HG03520 (cell line): ENCODE results near the gene SPOCK3.
"Not testable (repeated sequence)": the region's sequence is repeated elsewhere in the genome, so short reads cannot be mapped to it uniquely, and the experiment has no call there.

Source experiments
- ATAC-seq: cut with Tn5 transposase; IDR thresholded peaks from one replicate; pipeline ENCODE4 v1.9.1; 2021; ENCODE audit warnings: mild to moderate bottlenecking, moderate library complexity; ENCODE audit not compliant: unreplicated experiment

SPOCK3 gene

GRCh38 chr4:167234316-167234881 lies at the start of gene SPOCK3:
TSS of gene SPOCK3 (minus strand) at chr4:167234494.
- ATAC-seq, result peak; percentile 27

DNA sequence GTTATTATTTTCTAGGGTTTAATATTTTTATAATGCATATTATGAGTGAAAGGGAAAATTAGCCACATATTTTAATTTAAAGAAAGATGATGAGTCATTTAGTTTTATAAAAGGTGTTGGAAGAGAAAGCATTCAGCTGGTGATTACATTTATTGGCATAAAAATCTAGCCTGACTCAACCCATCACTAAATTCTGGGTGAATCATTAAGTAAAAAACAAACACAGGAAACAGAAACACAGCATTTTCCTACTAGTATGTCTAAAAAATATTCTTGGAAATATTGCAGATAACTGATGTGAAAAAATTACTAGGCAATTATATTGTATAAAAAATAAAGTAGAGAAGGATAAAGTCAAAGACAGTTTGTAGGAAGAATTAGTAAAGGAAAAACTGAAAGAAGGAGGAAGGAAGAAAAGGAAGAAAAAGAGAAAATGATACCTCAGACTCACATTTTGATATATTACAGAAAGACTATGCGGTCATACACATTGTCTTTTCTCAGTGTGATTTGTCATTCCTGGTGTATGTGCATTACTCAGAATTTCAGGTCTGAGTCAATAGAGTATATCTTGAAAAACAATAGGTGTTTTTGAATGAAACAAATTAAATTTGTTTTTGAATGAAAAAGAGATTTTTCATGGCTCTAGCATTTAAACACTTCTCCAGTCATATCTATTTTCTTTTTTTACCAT lies 48.0 kb upstream of the SPOCK3 start:
- ATAC-seq, result no peak

- ATAC-seq, result not testable (repeated sequence)
Measured at GRCh38 chr4:167281545-167281944, 47.3 kb upstream of the SPOCK3 start.

GRCh38 chr4:167274351-167274750 lies 40.1 kb upstream of the SPOCK3 start:
- ATAC-seq, result no peak

DNA sequence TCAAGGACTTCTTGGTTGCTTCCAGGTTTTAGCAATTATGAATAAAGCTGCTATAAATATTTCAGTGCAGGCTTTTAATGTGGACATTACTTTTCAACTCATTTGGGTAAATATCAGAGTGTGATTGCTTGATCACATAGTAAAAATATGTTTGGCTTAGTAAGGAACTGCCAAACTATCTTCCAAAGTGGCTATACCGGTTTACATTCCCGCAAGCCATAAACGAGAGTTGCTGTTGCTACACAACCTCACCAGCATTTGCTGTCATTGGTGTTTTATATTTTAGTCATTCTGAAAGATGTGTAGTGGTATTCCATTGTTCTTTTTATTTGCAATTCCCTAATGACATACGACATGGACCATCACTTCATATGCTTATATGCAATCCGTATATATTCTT lies 30.9 kb upstream of the SPOCK3 start:
- no peak for ATAC-seq

- no peak for ATAC-seq
Measured at GRCh38 chr4:167248271-167248670, 14.0 kb upstream of the SPOCK3 start.

DNA sequence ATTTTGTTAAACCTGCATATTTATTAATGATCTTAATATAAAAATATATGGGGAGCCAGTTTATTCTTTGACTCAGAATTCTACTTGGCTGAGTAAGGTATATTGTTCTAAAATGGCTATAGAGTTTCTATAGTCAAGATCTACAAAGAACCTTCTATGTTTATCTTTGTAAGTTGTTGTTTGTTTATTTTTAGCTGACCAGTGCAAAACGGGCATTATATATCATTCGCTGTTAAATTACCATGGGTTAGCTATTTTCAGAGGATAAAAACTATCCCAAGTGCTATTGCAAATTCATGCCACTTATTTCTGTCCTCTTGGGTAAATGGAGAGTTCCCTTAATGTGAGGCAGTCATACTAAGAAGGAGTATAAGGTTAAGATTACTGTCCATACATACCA lies 5.3 kb upstream of the SPOCK3 start:
- no peak for ATAC-seq

DNA sequence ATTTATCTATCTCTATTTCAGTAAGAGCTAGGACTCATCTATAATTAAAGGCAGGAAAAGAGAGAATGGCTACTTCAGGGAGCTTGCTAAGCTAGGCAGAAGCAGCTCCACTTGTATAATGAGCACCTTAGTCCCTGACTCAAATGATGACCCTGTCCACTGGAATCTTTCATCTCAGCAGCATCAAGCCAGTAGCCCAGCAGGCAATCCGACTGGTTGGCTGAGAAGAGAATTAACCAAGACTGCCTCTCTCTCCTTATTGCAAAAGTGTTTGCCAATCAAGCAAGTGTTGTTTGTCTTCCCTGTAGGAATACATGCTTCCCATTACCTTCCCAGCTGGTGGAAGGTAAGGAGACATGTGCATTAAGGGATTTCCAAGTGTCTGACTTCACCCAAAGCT lies 3.9 kb upstream of the SPOCK3 start:
- no peak for ATAC-seq

- ATAC-seq, result peak; percentile 63
Measured at GRCh38 chr4:167233685-167234315, 494 bp downstream of the SPOCK3 start.

DNA sequence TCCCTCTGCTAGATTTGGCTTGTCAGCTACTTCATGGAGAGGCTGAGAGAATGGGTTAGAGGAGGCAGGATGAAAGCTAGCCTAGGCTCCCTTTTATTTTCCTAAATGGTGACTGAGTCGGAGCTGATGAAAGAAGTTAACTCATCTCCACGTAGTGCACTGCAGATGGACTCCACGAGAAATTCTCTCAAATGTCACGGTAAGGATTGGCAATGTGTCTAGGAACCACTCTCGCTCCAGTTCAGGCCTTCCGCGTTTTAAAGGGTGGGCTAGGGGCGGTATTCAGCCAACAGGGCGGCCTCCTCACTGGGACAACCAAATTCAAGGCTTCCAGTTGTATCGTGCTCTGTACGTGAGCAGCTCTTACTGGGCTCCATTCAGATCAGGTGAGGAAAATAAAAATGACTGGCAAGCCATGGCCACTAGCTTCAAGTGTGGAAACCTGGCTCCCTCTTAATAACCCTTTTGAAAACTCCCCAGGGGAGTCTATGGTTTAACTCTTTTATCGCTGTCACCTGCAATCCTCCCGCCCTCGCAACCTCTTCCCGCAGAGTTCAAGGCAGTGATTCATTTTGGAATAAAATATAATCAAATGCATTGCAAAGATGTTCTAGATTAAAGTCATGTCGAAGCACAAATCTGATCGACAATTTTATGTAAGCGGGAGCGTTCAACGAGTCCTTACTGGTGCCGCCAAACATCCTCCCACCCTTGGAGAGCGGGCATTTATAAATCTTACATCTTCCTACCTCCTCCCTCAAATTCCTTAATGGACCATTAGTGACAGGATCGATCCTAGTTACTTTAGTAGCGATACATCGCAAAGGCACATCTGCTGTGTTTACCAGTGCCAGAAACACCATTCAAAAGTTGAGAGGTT lies 1.2 kb downstream of the SPOCK3 start:
- ATAC-seq, result no peak

DNA sequence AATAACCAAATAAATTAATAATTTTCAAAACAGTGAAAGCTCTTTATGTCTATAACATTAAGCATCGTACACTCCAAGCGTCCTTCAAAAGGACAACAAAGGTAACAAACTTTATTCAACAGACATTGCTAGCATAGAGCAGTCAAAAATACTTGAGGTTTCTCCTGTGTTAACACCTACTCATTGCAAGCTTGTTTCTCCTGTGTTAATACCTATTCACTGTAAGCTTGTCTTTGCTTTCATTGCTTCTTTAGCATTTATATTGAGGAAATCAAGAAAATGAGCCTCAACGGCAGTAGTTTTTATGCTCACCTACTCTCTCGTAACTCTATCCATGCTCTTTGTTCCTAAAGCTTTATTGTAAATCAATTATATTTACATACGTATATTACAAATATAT lies 3.5 kb downstream of the SPOCK3 start:
- ATAC-seq, result no peak

GRCh38 chr4:167222099-167222498 lies 12.2 kb downstream of the SPOCK3 start:
- peak; percentile 97 for ATAC-seq

GRCh38 chr4:167221084-167221483 lies 13.2 kb downstream of the SPOCK3 start:
- ATAC-seq, result no peak

DNA sequence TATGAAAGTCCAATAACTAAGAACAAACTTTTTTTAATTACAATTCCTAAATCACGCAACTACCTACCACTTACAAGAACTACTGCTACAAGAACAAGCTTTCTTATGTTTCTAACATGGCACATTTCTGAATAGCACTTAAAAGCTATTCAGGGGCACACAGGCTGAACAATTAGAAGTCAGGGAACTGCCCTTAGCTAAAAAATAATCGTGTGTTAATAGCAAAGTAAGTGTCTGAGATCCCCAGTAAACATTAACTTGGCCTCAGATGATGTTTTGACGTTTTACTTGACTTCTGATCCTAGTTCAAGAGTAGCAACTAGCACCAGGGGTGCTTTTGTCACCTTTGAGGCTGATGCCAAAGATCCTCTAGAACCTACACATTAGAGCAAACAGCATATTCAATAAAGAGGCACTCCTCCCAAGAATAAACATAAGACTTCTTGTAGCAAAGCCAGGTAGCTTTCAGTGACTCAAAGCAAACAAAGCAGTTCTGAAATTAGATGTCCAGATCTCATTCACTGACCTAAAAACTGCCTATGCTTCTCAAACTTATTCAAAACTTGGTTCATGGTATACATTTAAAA lies 16.2 kb downstream of the SPOCK3 start:
- no peak for ATAC-seq

- no peak for ATAC-seq
Measured at GRCh38 chr4:167216783-167217182, 17.5 kb downstream of the SPOCK3 start.

- no peak for ATAC-seq
Measured at GRCh38 chr4:167210166-167210565, 24.1 kb downstream of the SPOCK3 start.

GRCh38 chr4:167196344-167197012 lies 37.8 kb downstream of the SPOCK3 start:
- ATAC-seq, result no peak

DNA sequence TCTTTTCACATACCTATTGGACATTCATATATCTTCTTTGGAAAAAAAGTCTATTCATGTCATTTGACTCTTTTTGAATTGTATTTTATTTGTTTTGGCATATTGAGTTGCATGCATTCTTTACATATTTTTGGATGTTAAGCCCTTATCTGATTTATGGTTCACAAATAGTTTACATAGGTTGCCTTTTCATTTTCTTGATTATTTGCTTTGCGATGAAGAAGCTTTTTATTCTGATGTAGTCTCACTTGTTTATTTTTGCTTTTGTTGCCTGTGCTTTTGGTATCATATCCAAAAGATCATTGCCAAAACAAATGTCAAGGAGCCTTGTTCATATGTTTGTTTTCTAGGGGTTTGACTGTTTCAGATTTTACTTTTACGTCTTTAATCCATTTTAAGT lies 43.9 kb downstream of the SPOCK3 start:
- ATAC-seq, result no peak

DNA sequence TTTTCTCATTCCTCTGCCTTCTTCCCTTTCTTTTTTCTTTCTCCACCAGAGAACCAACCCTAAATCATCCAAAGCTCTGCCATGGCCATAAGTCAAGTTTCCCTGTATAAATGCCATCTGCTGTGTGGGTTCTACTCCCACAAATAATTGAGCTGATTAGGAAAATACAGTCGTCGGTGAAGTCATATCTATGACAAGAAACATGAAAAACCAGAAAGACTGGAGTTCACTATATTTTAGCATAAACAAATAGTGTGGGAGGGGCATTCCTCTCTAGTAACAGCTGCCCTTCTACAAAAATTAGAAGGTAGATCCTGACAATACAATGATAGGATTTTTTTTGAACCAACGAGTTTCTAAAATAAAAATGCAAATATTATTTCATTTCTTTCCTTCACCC lies 48.8 kb downstream of the SPOCK3 start:
- no peak for ATAC-seq

DNA sequence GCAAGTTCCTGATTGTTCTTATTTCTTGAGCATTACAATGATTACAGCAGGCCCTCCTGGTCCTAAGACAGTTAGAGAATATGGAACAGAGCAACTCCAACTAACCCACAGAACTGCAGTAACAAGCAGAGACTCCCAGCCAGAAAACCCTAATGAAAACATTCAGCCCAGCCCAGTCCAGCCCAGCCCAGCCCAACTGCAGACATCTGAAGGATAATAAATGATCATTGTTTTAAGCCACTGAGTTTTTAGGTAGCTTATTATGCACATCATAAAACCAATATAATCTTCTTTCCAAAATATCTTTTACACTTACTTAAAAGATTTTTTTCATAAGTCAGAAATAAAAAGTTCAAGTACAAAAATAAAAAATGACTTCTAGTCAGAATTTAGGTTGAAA lies 51.3 kb downstream of the SPOCK3 start:
- no peak for ATAC-seq

DNA sequence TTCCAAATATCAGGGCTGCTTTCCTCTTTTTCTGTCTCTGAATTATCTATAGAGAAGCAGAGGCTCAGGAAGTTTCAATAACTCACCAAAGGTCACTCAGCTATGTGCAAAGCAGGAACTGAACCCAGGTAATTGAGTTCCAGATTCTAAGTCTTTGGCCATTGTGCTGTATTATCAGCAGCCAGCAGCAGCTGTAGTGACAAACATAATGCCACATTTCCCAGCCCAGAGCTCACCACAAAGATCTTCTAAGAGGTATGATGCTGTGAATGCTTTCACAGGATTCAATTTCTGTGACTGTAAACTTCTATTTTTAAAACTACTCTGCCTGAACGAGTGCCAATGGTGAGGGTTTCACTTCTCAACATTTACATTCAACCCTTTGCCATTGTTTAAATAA lies 56.4 kb downstream of the SPOCK3 start:
- no peak for ATAC-seq
